NCI-H748 treated with DMSO at 0.1 percent for 48 hours (cell line): ENCODE measurements around the gene TMEM145.
"Not testable (repeated sequence)": the region's sequence is repeated elsewhere in the genome, so short reads cannot be mapped to it uniquely, and the experiment has no call there.

Experiments used
- DNase-seq: peaks from one replicate; lab custom pipeline; 2025; lab: John Stamatoyannopoulos, UW

The TMEM145 gene

DNA sequence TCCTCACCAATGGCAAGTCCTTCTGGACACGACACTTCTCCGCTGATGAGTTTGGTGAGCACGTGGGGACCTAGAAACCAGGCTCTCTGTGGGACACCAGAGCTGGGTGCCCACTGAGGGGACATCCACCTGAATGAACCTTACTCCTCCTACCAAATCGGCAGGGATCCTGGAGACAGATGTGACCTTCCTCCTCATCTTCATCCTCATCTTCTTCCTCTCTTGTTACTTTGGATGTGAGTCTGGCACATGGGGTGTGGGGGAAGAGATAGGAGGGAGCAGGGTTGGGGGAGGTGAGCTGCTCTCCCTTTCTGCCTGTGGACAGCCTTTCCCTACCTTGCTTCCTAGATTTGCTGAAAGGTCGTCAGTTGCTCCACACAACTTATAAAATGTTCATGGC, 1.9 kb downstream of the TMEM145 start:
- DNase-seq = no peak

GRCh38 chr19:42316223-42317211, 3.4 kb downstream of the TMEM145 start:
- DNase-seq = no peak

DNA sequence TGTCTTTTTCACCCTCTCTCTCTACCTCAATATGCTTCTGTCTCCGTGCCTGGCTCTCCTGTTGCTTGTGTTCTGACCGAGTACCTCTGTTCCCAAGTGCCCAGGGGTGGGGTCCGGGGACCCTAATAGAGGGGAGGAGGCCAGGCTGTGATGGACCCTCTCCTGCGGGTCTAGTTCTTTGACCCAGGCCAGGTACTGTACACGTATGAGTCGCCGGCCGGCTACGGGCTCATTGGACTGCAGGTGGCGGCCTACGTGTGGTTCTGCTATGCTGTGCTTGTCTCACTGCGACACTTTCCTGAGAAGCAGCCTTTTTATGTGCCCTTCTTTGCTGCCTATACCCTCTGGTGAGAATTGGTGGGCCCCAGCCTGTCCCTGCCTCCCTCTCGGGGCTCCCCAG, 4.4 kb downstream of the TMEM145 start:
- no peak for DNase-seq

DNA sequence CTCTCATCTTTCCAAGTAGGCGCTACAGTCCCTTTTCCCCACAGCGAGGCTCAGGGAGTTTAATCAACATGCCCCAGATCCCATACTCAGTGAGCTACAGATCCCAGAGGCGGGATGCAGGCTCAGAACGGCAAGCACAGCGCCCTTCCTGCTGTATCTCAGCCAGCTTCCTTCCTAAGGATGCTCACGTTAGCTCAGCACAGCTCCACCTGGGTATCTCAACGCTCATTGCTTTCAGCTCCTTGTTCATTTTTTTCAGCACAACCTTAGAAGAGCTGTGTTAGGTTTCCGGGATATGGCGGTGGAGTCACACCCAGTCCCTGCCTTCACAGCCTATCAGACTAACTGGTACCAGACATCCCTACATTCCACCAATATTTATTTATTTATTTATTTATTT, 9.2 kb downstream of the TMEM145 start:
- no peak for DNase-seq

GRCh38 chr19:42323473-42323851, 10.4 kb downstream of the TMEM145 start:
- no peak for DNase-seq

DNA sequence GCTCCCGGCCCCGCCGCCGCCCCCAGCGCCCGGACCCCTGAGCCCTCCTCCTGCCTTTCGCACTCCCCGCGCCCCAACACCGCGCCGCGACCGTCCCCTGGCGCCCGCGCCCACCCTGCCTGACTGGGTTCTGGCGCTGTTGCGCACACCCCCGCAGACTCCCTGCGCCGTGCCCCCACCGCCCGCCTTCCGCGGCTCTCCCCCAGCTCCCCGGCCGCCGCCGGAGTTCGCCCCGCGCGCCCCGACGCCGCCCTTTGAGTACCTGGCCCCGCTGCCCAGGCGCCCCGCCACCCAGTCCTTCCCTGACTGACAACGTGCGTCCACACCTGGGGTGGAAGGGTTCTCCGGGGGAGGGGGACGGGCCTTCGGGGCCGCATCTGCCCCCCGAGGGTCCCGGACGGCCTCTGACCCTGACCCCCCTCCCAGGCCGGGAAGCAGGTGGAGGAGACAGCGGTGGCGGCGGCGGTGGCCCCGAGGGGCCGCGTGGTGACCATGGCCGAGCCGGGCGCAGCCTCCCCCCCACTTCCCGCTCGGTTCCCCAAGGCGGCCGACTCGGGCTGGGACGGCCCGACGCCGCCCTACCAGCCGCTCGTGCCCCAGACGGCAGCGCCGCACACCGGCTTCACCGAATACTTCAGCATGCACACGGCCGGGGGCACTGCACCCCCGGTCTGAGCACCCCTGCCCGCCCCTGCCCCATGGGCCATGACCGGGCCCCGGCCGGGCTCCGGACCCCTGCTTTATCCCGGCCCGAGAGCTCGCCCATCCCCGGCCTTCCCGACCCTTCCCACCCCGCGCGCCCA, 10.9 kb downstream of the TMEM145 start:
- DNase-seq = no peak

DNA sequence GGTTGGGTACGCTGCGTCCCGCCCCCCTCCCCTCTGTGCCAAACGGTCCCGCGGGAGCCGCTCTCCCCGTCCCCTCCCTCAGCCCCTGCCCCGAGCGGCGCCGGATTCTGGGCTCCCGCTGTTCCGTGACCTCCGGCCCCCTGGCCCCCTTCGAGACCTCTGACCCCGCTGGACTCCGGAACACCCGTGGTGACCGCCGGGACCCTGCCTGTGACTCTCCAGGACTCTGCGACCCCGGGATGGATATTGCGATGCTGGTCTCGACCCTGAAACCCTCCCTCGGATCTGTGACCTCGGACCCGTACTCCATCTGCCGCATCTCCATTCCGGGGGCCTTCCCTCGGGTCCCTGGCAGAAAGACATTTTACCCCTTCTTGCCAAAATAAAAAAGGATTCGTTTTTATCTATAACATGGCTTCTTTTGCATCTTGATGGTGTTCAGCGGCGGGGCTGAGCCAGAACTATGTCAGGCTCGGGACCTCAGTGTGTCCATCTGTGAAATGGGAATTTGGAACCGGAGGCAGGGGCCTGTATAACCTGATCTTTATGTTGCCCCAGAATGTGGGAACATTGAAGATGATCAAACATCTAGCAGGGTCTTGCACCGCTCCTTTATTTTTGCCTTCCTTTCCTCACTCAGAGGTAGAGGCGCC, 11.7 kb downstream of the TMEM145 start:
- no peak for DNase-seq

GRCh38 chr19:42325308-42325895, 12.3 kb downstream of the TMEM145 start, which contains the start of gene MEGF8:
TSS of gene MEGF8 (plus strand) at chr19:42325635. CDS start at chr19:42326244, 609 bp downstream.
- peak; percentile 100 for DNase-seq

DNA sequence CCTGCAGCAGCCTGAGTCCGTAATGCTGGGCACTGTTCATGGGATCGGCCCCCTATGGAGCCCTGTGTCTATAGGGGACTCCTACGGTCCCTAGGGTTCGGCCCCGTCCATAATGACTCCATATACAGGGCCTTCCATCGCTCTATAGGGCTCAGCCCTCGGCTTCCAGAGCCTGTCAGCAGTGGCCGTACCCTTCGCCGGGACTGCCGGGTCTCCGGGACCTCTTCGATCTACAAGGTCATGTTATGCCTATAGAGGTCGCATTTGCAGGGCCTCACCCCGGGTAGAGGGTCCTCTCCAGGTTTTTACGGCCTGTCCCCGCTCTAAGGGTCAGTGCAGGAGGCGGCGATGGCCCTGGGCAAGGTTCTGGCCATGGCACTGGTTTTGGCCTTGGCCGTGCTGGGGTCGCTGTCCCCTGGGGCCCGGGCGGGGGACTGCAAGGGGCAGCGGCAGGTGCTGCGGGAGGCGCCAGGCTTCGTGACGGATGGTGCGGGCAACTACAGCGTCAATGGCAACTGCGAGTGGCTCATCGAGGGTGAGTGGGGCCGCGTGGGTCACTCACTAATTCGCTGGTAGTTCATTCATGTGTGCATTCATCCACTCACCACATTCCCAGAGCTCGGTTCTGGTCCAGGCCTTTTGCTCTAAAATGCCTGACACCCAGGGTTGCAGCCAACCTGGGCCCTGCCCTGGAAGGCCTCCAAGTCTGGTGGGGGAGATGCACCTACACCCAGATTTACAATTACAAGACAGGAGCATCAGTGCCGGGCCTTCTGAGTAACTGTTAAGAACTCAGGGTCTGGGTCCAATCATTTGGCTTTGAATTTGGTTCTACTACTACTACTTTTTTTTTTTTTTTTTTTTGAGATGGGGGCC, 13.0 kb downstream of the TMEM145 start:
- no peak for DNase-seq

DNA sequence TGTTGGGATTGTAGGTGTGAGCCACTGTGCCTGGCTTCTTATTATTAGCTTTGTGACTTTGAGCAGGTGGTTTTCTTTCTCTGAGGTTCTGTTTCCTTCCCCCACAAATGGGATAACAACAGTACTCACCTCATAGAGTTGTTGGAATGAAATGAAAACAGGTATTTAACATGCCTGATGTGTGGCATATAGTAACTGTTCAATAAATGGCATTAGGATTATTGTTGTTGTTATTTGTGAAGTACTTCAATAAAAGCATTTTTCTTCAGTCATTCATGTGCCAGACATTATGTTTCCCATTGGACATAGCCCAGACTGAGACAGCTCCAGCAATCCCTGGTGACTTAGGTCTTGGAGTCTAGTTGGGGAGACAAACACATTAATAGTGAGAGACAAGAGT, 13.9 kb downstream of the TMEM145 start:
- no peak for DNase-seq

DNA sequence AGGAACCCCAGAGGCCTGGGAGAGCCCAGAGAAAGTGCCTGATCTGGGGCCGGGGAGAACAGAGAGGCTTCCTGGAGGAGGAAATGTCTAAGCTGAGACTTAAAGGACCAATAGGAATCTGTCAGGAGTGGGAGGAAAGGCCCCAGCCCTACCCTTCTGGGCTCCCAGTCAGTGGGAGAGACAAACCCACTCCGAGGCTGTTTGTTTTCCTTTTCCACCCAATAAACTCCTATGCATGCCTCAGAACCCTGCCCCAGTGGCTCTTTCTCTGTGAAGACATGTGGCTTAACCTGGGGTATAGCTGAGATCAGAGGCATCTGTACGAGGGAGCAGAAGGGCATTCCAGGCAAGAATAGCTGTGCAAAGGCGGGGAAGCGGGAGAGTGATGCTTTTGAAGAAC, 14.3 kb downstream of the TMEM145 start:
- no peak for DNase-seq

DNA sequence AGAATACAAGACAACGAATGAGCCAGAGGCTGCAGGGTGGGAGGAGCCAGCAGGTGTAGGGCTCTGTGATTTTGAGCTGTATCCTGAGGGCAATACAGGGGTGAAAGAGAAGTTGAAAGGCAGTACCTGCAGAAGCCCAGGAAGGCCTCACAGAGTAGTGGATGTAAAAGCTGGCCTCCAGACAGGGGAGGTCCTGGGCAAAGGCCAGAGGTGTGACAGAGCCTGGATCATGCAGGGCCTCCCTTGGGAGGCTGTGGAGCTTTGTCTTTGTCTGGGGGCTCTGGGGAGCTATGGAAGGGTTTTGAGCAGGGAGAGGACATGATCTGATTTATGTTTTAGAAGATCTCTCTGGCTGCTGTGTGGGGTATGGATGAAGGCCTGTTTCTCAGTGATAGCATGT, 15.0 kb downstream of the TMEM145 start:
- DNase-seq = no peak

DNA sequence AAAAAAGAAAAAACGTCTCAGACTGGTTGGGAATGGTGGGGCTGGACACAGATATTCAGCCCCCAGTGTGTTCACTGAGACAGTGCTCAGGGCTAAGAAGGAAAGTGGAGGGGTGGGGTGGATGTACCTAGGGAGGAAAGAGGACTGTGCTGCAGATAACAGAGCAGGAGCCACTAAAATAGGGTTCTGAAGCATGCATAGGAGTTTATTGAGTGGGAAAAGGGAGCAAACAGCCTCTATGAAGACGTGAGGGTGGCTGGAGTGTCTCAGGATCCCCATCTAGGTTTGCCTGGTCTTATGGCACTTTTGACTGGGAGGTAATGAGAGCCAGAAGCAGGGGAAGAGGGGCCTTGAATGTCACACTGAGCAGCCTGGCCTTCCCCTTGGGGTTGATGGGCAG, 15.7 kb downstream of the TMEM145 start:
- no peak for DNase-seq

DNA sequence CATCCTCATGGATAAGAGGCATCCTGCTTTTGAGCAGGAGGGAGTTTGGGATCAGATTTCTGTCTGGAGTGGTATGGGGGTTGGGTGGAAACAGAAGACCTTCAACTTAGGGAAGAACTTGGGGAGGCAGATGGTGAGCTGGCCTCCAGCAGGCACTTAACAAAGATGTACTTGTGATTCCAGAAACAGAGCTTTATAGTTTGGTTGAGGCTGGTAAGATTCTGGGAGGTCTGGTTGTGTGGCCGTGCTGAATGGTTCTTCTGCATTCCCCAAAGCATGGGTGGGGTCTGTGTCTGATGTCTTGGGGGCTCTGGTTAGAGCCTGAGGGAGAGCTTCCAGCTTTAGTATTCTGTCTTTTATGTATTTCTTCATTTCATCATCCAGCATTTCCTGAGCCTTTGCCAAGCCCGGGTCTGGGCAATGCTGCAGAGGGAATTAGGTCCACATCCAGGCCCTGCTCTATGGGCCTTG, 17.2 kb downstream of the TMEM145 start:
- no peak for DNase-seq

DNA sequence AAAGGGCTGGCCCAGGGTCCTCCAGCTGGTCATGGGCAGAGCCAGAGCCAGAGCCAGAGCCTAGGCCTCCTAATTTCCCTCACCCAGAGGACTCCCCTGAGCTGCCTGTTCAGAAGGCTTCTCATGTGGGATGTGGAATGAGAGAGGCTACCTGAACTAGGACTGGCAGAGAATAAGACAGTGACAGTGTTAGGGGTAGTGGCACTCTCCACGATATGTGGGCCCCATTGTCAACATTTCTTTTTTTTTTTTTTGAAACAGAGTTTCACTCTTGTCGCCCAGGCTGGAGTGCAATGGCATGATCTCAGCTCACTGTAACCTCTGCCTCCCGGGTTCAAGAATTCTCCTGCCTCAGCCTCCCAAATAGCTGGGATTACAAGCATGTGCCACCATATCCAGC, 18.2 kb downstream of the TMEM145 start:
- DNase-seq = not testable (repeated sequence)

DNA sequence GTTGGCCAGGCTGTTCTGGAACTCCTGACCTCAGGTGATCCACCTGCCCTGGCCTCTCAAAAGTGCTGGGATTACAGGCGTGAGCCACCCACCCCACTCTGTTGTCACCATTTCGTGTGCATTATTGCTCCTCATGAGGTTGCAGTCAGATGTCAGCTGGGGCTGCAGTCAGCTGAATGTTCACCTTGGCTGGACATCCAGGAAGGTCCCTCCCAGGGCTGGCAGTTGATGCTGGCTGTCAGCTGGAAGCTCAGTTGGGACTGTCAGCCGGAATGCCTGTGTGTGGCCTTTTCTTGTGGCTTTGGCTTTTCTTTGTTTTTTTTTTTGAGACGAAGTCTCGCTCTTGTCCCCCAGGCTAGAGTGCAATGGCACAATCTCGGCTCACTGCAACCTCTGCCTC, 18.9 kb downstream of the TMEM145 start:
- DNase-seq = no peak

- no peak for DNase-seq
Measured at GRCh38 chr19:42333018-42333417, 19.9 kb downstream of the TMEM145 start.

- DNase-seq = no peak
Measured at GRCh38 chr19:42333975-42334696, 21.0 kb downstream of the TMEM145 start.

- DNase-seq = no peak
Measured at GRCh38 chr19:42334697-42335373, 21.7 kb downstream of the TMEM145 start.
